Measurements from ENCODE around the gene TMEM204.

Gene TMEM204

DNA sequence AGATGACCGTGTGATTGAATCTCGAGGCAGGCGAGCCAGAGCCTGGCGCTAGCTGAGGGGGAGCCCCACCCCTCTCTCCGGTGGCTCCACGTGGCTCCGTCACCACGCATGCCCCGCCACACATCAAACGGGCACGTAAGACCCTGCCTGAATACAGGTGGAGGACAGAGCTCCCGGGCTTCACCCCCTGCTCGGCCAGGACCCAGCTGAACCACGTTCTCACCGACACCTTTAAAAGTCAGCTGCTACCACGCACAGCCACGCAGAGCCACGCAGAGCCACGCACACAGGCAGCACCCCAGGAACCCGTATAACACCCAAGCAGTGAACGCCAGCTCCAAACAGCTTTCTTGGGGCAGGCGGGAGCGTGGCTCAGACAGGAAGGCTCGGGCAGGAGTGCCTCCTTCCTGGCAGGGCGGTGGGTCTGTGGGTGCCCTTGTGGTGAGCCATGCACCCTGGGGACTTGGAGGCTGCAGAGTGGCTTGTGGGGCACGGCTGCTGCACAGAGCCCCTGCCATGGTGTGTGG is 4.4 kb downstream of the TMEM204 start:
- DNase-seq (ENCODE audit: low read depth in 2 of 2, low spot score in 1 of 2): no peak

DNA sequence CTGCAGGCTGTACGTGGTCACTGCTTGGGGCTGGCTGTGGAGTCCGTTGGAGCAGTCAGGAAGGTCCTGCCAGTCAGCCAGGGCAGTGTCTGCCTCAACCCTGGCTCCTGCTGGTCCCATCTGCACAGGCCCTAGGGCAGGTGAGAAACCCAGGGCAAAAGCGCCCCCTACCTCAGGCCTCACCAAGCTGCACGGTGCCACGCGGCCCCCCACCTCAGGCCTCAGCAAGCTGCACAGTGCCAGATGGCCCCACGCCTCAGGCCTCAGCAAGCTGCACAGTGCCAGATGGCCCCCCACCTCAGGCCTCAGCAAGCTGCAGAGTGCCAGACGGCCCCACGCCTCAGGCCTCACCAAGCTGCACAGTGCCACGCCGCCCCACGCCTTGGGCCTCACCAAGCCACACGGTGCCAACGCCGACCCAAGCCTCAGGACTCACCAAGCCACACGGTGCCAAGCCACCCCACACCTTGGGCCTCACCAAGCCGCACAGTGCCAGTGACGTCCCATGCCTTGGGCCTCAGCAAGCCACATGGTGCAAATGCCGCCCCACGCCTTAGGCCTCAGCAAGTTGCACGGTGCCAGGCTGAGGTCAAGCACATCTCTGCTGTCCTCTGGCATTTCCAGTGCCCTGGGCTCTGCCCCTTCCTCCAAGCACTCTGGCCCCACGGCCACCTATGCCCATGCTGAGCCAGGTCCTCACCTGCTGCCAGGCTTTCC is 5.5 kb downstream of the TMEM204 start:
- DNase-seq (ENCODE audit: low read depth in 2 of 2, low spot score in 1 of 2): no peak

DNA sequence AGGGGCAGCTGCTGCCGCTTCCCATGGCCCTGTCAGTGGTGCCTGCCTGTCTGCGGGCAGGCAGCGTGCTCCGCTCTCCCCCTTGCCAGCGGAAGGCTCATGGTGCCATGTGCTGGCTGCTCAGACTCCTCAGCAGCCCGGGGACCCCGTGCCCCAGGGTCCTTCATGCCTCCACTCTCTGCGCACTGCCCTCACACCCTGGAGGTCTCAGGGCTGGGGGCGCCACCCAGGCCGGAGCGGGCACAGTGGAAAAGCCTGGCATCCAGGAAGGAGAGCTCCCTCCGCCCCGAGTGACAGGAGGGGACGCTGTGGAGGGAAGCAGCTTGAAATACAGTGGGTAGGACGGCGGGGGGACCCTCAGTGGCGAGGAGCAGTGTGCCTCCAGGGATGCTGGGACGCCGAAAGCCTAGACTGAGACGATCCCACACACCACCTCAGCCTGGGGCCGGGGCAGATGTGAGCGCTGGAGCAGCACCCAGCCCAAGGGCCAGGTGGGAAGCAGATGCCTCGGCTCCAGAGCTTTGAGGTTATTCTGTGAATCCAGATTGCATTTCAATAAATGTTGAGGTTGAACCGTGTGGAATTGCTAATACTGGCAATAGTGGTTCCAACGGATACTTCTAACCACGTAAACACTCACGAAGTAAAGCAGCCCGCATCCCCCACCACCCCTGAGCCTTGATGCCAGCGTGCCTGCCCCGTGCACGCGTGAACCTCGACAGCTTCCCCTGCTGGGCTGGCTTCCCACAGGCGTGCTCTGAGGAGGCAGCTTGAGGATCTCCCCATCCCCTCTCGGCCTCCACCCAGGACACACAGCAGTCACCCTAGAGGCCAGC is 6.5 kb downstream of the TMEM204 start:
- DNase-seq (ENCODE audit: low read depth in 2 of 2, low spot score in 1 of 2): no peak

DNA sequence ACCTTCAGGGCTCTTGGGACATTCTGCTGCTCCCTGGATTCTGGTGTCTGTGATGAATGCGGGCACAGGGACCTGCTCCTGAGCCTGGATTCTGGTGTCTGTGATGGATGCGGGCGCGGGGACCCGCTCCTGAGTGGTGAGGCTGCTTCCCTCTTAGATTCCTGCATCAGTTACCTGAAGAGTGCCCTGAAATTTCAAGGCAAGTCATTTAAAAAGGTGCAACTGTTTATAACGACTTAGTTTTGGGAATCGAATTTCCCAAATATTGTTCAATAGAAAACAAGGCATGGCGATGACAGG is 7.0 kb downstream of the TMEM204 start:
- no peak for DNase-seq (ENCODE audit: low read depth in 2 of 2, low spot score in 1 of 2)

DNA sequence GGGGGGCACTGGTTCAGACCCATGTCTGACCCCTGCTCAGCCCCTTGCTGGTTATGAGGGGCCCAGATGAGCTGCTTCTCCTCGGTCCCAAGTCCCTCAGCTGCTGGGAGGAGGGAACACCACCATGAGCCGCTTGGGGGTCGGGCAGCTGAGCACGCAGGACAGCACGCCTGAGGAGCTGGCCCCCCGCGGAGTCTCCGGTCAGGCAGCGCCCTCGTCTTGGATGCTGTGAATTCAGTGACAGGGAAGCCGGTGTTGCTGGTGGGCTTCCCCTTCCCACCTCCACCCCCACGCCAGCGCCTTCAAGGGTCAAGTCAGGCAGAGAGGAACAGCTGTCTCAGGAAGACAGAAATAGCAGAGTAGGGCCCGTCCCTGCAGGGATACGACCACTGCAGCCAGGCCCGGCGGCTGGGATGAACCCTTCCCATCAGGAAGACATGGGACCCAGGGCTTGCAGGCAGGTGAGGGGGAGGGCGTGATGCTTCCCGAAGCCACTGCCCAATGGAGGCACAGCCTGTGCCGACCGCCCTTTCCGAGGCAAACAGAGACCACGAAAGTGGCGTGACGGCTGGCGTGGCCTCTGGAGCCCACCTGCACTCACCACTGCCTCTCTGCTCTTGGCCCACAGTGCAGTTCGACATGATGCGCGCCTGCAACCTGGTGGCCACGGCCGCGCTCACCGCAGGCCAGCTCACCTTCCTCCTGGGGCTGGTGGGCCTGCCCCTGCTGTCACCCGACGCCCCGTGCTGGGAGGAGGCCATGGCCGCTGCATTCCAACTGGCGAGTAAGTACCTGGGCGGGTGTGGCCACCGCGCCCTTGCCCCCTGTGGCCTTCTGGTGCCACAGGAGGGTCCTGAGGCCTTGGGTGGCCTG is 8.1 kb downstream of the TMEM204 start:
- no peak for DNase-seq (ENCODE audit: low read depth in 2 of 2, low spot score in 1 of 2)

DNA sequence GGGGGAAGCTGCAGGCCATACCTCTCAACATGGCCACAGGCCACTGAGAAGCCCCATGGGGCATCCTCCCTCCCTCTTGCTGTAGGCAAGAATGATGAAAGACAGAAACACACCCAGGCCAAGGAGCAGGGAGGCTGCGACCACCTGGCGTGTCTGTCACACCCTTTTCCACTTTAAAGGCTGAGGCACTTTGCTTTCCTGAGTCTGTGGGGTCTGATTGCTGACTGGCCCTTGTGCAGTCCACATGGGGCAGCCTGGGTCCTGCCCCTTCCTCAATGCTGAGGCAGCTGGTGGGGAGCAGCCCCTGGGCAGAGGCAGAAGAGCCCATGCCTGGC is 8.7 kb downstream of the TMEM204 start:
- DNase-seq (ENCODE audit: low read depth in 2 of 2, low spot score in 1 of 2): no peak

DNA sequence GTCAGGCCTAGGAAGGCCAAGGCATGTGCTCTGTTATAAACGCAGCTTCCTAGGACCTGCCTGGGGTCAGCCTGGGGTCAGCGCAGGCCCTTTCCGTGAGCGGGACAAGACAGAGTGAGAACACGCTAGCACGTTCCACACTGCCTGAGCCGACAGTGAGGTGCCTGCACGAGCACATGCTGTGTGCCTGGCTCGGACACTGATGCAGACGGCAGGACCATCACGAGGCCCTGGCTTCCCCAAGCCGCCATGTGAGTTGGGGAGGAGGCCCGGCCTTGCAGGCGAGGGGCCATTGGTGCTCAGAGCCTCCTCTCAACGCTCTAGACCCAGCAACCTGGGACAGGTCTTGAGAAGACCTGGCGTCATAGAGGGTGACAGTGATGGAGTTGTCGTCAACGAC is 9.1 kb downstream of the TMEM204 start:
- no peak for DNase-seq (ENCODE audit: low read depth in 2 of 2, low spot score in 1 of 2)

DNA sequence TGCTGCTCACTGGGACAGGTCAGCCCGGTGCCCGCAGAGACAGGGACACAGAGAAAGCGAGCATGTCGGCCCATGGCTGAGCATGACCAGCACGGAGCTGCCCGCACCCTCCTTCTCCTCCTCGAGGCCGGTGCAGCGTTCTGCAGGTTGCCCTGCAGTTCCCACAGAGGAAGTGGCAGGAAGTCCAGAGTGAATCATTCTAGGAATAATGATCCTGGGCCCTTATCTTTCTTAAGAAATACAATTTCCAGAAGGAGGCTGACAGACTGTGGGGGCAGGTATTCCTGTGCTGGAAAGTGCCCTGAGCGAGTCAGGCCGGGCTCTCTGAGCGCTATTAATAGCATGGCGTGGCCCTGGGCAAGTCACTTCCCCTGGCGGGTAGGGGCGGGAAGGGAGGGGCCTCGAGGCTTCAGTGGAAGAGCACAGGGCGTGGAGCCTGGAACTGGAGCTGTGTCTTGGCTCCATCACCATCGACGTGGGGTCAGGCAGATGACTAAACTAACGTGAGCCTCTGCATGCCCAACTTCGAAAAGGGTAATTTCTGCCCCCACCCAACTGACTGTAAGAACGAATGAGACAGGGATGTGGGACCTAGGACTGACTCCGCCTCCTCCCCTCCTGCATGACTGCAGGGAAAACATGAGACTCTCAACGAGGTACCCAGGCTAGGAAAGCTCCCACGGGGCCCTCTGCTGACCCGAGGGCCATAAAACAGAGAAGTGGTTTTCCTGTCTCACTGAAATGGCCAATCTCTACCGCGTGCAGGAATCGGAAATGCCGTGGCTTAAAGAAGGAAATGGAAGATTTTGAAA is 9.8 kb downstream of the TMEM204 start:
- peak; percentile 20 to 38 for DNase-seq (ENCODE audit: low read depth in 2 of 2, low spot score in 1 of 2)

DNA sequence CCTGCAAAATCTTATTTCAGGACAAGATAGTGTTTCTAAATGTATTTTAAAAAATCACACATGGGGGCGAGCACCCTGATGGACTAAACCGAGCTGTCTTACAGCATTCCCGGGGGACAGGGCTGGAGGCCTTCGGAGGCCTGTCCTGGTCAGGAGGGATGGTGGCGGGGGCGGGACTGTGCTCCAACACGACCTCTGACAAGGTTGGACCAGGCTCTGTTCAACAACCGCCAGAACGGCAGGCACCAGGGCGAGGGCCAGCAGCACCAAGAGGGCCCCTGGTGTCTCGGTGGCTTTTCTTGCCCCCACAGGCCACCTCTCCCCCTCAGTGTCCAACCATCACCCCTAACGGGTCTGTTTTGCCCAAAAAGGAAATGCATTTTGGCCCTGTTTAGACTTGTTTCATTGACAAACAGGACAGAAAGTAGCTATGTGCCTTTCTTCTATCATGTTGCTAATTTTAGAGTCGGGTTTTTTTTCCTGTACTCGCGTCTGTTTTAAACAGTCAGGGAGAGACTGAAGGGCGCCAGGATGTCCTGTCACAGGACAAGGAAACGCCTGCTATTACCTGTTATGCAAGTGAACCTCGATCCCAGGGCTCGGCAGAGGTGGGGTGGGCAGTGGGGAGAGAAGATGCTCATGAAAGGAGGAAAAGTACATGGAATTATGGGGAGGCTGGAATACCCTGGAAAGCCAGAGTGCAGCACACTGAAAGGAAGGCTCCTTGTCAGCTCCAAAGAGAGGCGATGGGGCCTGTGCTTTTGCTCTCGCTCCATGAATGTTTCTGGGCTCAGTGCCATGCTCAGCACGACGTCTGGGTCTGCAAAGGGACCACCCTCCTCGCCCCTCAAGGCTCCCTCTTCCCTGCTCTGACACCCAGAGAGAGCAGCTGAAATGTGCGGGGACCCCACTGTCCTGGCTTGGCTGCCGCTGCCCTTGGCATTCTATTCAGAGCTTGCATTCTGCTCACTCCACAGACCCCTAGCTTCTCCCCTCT is 11.9 kb downstream of the TMEM204 start:
- DNase-seq (ENCODE audit: low read depth in 2 of 2, low spot score in 1 of 2): no peak

DNA sequence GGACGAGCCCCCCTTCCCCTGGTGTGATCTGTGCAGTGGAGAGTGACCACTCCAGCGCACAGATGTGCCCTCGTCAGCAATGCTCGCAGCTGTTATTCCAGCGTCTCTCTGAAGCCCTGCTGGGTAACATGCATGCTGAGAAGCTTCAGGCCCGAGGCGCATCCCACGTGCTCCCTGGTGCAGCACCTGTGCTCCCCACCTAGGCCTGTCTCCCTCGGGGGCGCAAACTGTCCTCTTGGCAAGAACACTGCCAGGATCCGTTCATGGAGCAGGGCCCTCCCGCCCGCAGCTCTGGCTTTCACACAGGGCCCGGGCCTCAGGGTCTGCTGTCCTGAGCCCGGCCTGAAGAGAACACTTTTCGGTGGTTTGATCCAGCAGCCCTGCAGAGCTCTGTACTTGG is 13.0 kb downstream of the TMEM204 start:
- no peak for DNase-seq (ENCODE audit: low read depth in 2 of 2, low spot score in 1 of 2)

DNA sequence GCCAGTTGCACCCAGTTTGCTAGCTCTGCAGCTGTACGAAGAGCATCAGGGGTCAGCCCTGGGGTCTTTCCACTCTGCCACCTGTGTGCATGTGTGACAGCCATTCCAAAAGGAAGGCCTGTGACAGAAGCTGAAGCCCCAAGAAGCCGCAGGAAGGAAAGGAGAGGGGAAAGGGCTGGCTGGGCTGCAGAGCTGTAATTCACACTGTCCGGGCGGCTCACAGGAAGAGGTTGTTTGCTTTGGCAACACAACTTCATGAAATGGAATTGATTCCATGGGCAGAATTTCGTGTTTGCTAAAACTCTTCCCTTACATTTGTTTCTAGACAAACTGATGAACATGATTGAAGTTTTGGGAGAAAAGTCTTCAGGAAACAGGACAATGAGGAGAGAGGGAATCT is 14.8 kb downstream of the TMEM204 start:
- no peak for DNase-seq (ENCODE audit: low read depth in 2 of 2, low spot score in 1 of 2)

DNA sequence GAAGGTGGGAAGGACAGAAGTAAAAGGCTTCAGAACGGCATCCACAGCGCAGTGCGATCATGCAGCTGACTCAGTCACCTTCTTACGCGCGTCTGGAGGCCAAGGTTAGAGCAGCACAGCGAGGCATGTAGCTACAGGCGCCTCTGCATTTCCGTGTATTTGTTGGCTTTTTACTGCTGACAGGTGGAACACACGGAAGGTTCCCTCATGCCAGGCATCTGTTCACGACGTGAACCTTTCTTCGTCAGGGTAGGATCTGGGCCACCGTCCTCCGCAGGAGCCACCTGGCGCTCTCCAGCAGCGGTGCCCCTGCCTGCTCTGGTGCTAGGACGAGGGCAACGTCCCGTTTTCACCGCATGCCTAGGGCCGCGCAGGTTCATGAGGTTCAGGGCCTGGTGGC is 15.3 kb downstream of the TMEM204 start:
- DNase-seq (ENCODE audit: low read depth in 2 of 2, low spot score in 1 of 2): no peak

DNA sequence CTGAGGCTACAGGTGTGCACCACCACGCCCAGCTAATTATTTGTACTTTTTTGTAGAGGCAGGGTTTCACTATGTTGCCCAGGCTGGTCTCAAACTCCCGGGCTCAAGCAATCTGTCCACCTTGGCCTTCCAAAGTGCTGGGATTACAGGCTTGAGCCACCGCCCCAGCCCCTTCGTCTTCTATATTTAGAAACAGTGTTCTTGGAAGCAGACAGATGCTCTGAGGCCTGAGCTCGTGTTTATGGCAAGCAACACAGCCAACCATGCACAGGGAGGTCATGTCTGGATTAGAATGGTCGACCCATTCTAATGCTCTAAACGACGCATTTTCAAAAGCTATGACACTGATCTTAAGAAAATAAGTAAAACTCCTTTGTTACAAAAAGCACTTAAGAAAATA is 16.6 kb downstream of the TMEM204 start:
- DNase-seq (ENCODE audit: low read depth in 2 of 2, low spot score in 1 of 2): no peak

DNA sequence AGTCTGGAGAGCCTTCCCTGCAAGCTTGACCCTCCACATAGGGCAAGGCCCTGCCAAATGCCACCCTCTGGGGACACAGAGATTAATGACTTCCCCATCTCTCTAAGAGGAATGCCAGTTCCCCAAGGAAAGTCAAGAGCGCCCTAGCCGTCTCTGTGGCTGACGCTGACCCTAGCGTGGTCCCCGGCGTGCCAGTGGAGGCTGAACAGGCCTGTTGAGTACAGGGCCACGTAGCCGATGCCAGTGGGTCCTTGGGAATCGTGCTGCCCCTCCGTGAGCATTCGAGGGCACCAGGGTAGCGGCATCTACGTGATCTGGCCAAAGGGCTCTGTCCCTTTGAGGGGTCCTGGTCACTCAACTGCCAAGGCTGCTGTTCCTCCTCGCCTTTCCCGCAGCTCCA is 17.2 kb downstream of the TMEM204 start:
- DNase-seq (ENCODE audit: low read depth in 2 of 2, low spot score in 1 of 2): no peak

DNA sequence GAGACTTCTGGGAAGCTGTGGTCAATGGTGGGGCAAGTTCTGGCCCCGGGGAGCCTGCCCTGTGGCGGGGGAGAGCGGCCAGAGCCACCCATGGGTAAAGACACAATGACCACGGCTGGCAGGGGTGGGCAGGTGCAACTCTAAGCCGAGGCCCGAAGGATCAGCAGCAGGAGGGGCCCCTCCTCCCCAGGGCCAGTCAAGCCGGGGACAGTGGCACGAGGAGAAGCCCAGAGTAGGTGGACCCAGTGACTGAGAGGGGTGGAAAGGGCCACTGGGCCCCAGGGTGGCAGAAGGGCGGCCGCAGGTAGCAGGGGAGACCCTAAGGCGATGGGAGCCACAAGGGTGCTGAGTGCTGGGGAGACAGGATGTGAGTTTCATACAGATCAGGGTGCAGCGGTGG is 17.7 kb downstream of the TMEM204 start:
- DNase-seq (ENCODE audit: low read depth in 2 of 2, low spot score in 1 of 2): no peak

DNA sequence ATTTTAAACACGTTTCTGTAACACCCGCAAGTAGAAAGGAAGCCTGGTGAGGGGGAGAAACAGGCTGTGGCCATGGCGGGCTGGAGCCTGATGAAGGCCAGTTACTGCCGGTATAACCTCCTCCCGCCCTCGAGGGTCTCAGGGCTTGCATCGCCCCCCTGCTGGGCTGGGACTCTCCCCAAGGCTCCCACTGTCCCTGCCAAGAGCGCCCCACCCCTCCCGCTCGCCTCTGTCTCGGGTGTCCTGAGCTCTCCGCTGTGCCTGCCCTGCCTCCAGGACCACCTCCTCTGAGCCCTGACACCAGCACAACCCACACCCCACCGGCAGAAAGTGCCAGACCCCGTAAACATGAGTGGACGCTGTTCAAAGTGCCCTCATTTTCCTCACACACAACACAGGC is 18.7 kb downstream of the TMEM204 start:
- no peak for DNase-seq (ENCODE audit: low read depth in 2 of 2, low spot score in 1 of 2)

DNA sequence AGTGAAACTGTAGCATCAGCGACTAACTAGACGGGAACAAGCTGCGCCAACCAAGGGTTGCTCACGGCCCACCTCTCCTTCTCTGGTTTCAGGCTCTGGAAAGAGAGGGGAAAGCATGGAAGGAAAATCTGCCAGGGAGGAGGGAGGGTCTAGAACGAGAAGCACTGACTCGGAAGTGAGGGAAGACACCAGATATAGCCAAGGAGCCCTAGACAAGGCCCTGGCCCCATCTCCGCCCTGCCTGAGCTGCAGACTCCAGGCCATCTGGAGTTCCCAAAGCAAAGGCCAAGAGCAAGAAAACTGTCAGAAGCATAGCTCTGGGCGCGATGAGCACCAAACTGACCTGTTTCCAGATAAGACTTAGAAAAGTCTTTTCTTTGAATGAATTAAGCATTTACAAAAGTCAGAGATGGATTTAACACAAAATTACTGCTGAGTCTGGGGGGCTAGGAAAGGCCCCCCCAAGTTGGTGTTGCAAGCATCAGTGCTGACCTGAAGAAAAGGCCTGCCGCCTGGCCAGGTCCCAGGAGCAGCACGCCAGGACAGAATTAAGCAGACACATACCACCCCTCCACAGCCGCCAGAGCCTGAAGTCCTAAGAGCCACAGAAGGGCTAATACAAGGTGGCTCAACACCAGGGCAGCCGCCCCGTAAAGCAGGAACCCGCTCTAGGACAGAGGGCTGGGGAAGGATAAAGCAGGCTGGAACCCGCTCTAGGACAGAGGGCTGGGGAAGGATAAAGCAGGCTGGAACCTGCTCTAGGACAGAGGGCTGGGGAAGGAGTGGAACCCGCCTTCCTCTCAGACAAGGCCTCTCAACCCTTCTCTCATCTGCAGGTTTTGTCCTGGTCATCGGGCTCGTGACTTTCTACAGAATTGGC is 20.7 kb downstream of the TMEM204 start:
- no peak for DNase-seq (ENCODE audit: low read depth in 2 of 2, low spot score in 1 of 2)

DNA sequence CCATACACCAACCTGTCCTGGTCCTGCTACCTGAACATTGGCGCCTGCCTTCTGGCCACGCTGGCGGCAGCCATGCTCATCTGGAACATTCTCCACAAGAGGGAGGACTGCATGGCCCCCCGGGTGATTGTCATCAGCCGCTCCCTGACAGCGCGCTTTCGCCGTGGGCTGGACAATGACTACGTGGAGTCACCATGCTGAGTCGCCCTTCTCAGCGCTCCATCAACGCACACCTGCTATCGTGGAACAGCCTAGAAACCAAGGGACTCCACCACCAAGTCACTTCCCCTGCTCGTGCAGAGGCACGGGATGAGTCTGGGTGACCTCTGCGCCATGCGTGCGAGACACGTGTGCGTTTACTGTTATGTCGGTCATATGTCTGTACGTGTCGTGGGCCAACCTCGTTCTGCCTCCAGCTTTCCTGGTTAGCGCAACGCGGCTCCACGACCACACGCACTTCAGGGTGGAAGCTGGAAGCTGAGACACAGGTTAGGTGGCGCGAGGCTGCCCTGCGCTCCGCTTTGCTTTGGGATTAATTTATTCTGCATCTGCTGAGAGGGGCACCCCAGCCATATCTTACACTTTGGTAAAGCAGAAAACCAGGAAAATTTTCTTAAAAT is 21.5 kb downstream of the TMEM204 start:
- DNase-seq (ENCODE audit: low read depth in 2 of 2, low spot score in 1 of 2): no peak
